Epithelial cell of esophagus (primary cell): ENCODE data around the gene BMI1.
A peak's percentile ranks its signal among the peaks of the same experiment; 100 is the strongest.

Experiments
- DNase-seq: peaks from one replicate; pipeline ENCODE4 v3.0.0; 2010; ENCODE audit warnings: low read depth
- H3K4me3 ChIP-seq: 2 replicates; pipeline ENCODE4 v1.5.1; 2011; ENCODE audit warnings: mild to moderate bottlenecking, low read length, control low read depth
- CTCF ChIP-seq: IDR thresholded peaks from 2 replicates; pipeline ENCODE4 v1.5.1; 2011; ENCODE audit warnings: low read depth, mild to moderate bottlenecking, low read length, control low read depth, inconsistent platforms; ENCODE audit not compliant: insufficient read depth; ENCODE audit errors: missing control alignments

Gene BMI1

GRCh38 chr10:22333167-22333974, 12.5 kb downstream of the BMI1 start:
- no peak overlapping the region for H3K4me3 ChIP-seq
- no peak for DNase-seq
- TF ChIP-seq CTCF: no peak

GRCh38 chr10:22333975-22334282, 13.0 kb downstream of the BMI1 start:
- DNase-seq: no peak
- H3K4me3 ChIP-seq: peak overlapping the region; percentile 26
- no peak for TF ChIP-seq CTCF

GRCh38 chr10:22334414-22335172, 13.7 kb downstream of the BMI1 start:
- H3K4me3 ChIP-seq: peak overlapping the region; percentile 45
- DNase-seq: no peak
- no peak for TF ChIP-seq CTCF

- peak; percentile 35 for DNase-seq
- H3K4me3 ChIP-seq: peak overlapping the region; percentile 45
- peak; percentile 21 for TF ChIP-seq CTCF
These were observed 14.5 kb downstream of the BMI1 start for GRCh38 chr10:22335173-22335933.

GRCh38 chr10:22338185-22338900, 17.4 kb downstream of the BMI1 start:
- no peak for TF ChIP-seq CTCF

GRCh38 chr10:22338931-22339330, 18.0 kb downstream of the BMI1 start:
- no peak overlapping the region for H3K4me3 ChIP-seq
- no peak for TF ChIP-seq CTCF
- no peak for DNase-seq

More at GRCh38 chr10:22338185-22338900, 17.4 kb downstream of the BMI1 start:
- no peak overlapping the region for H3K4me3 ChIP-seq
- no peak for DNase-seq
